NCI-H146 treated with DMSO at 0.1 percent for 48 hours (cell line): ENCODE measurements around the gene CASKIN2.
"Not testable (repeated sequence)": the region's sequence is repeated elsewhere in the genome, so short reads cannot be mapped to it uniquely, and the experiment has no call there.

Experiments
- DNase-seq: peaks from one replicate; lab custom pipeline; 2025; ENCODE audit not compliant: unreplicated experiment; lab: John Stamatoyannopoulos, UW

The CASKIN2 gene

DNA sequence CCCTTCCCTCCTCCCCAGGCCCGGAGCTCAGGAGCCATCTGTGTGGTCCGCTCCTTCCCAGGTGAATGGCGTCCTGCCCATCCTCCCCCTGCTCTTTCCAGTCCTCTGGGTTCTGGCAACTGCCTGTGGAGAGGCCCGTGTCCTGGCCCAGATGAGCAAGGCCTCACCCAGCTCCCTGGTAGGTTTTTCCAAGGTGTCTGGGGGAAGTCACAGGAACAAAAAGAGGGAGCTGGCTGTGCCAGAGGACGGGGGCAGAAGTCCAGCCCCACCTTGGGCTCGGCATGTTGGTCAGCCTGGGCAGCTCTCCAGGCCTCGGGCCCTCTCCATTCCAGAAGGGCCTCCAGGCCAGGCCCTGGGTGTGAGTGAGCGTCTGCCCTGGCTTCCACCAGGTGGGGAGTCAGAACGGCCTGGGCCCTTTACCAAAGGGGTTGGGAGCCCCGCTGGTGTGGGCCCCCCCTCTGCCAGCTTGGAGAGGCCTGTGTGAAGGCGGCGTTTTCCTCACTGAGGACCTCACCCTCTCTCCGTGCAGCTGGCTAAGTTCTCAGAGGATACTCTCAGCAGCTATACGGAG, 25.1 kb downstream of the CASKIN2 start:
- no peak for DNase-seq

- no peak for DNase-seq
These were observed 25.8 kb downstream of the CASKIN2 start for GRCh38 chr17:75489511-75489955.

DNA sequence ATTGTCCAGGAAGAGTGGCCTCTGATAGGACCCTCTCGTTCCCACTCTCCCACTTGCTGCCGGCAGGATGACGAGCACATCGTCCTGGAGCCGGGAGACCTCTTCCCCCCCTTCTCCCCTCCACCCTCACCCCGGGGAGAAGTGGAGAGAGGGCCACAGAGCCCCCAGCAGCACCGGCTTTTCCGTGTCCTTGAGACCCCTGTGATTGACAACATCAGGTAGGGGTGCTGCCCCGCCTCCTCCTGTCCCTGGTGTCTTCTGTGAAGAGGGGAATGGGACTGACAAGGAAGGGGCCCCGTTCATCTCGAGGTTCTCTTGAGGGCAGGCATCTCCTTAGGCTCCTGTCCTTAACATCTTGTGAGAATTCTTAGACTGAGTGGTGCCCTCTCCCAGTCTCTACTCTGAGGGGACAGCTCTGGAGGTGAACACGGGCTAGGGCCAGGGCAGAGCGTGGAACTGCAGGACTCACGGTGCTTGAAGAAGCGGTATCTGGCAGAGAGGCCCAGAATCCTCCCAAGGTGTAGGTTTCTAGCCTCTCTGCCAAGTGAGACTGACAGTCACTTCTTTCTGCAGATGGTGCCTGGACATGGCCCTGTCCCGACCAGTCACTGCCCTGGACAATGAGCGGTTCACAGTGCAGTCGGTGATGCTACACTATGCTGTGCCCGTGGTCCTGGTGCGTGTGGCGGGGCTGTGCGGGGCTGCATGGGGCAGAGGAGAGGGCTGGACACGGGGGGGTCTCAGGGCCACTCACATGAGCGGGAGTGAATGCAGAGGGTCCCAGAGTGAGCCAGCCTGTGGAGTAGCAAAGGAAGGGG, 26.4 kb downstream of the CASKIN2 start:
- no peak for DNase-seq

- DNase-seq: no peak
These were observed 27.8 kb downstream of the CASKIN2 start for GRCh38 chr17:75487351-75488070.

DNA sequence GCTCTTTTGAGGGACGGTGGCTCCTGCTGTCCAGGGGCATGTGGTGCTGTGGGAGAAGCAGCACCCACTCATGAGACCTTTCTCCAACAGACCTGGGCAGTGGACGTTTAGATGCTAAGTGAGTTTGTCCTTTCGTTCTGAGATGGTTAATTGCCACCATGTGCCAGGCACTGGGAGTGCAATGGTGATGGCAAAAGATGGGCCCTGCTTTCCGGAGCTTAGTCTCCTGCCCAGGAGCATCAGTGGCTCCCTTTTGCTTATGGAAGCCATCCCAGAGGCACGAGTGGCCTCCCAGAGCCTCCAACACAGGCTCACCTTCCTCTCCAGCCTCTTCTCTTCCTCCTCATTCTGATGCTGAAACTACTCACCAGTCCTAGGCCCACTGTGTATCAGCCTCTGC, 28.4 kb downstream of the CASKIN2 start:
- DNase-seq: no peak

GRCh38 chr17:75486151-75486550, 29.2 kb downstream of the CASKIN2 start:
- DNase-seq: no peak

DNA sequence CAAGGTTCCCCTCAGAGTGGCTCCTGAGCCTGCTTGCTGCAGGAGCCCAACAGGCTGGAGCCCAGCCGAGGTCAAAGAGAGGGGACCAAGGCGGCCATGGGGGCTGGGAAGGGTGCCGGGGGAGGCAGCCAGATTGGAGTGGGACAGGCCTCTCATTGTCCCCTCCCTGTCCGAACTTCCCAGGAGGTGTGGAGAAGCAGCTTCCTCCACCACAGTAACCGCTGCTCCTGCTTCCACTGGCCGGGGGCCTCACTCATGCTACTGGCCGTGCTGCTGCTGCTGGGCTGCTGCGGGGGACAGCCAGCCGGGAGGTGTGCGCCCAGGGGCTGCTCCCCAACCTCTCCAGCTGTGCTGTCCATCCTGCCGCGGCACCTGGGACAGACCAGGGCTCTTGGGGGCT, 29.6 kb downstream of the CASKIN2 start:
- DNase-seq: no peak

- no peak for DNase-seq
These were observed 33.0 kb downstream of the CASKIN2 start for GRCh38 chr17:75482098-75482942.

DNA sequence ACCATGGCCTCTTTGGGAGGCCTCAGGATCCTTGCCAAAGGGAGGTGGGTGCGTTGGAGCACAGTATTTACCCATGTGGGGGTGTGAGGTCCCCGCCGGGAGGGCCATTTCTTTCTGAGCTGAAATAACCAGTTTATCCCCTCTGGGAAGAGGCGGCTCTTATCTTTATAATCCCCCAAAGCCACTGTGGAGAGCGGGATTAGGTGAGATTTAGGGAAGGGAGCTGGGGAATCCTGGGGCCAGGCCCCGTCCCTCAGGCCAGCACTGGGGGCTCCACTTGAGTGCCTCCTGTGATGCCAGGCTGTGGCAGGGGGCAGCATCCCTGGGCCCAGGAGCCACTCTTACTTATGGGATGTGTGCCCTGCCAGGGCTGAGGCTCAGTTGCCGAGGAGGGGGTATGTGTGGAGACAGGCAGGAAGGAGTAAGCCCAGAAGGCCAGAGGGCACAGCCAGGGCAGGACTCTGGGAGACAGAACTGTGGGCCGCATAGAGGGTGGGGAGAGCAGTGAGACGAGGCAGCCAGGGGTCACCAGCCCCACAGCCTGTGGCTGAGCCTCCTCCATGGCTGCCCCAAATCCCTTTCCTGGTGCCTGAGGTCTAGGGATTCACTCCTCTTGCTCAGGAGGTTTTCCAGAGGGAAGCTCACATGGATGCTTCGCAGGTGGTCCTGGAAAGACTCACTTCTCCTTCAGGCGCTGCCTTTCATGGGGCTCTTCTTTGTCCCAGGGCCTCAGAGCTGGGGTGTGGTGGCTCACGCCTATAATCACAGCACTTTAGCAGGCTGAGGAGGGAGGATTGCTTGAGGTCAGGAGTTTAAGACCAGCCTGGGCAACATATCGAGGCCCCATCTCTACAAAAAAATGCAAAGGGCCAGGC, 33.9 kb downstream of the CASKIN2 start:
- DNase-seq: no peak

DNA sequence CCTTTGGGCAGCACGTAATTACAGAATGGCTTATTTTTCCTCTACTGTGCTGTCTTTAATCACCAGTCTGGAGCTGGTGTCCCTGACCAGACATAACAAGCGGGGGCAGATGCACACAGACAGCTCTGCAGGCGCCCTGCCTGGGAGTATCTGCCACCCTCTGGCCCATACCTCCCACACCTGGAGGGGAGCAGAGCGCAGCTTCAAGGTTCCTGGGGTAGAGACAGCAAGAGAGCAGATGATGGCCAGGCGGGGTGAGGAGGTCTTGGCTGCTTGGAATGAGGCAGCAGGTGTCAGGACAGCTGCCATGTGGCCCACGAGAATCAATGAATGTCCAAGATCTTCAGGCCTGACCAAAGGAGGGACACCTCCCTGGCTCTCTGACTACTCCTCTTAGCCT, 35.1 kb downstream of the CASKIN2 start:
- no peak for DNase-seq

GRCh38 chr17:75478508-75478907, 36.8 kb downstream of the CASKIN2 start:
- no peak for DNase-seq

DNA sequence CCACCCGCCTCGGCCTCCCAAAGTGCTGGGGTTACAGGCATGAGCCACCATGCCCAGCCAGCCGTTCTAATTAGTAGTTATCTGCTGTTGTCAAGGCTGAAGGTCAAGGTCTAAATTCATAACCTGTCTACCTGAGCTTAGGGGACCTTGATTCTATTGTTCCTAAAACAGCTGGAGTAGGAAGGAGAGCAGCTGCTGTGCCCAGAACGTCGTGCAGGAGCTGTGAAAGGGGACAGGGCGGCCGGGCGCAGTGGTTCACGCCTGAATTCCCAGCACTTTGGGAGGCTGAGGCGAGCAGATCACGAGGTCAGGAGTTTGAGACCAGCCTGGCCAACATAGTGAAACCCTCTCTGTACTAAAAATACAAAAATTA, 37.9 kb downstream of the CASKIN2 start:
- DNase-seq: not testable (repeated sequence)

DNA sequence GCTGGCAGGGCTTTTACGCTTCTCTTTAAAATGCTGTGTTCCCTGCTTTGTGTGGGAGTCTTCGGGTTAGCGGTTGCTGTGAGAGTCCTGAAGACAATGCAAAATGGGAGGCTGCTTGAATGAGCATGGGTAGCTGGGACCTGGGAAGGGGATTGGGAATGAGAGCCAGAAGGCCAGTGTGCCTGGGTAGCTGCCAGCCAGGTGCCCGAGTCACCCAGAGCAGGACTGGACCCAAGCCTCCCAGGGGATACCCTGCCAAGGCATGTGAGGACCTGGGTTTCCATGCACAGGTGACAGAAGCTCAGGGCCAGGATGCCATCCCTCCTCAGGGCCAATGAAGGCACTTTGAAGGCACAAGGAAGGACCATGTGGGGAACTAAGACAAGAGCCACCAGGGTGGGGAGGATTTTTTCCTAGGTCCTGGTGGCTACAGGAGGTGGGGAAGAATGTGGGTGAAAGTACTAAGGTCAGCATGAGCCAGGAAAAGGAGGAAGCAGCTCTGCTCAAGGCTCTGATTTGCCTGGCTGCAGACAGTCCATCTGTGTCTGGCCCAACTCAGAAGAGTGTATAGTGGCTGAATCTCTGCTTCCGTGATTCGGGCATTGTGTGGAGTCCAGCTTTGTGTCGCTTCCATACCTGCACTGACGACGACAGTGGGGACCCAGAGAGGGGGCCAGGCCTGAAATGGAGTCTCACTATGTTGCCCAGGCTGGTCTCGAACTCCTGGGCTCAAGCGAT, 38.4 kb downstream of the CASKIN2 start:
- no peak for DNase-seq

- DNase-seq: no peak
These were observed 39.1 kb downstream of the CASKIN2 start for GRCh38 chr17:75476271-75476671.

GRCh38 chr17:75475851-75476250, 39.5 kb downstream of the CASKIN2 start:
- DNase-seq: no peak

- DNase-seq: no peak
These were observed 40.0 kb downstream of the CASKIN2 start for GRCh38 chr17:75475144-75475835.

DNA sequence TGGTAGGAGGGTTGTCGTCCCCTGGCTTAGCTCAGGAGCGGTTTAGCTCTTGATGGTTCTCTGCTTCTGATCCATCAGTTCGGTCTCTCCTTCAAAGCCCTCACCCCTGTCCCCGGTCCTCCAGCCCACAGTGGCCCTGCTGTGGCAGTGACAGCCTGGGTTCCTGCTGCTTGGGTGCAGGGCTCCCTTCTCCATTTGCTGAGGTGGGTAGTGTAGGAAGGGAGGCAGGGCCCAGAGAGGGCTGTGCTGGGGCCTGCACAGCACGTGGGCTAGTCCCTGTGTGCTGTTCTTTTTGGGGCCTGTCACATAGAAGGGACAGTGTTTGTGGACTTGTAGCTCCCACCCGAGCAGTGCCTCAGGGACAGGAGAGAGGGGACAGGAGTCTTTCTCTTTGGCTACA, 40.6 kb downstream of the CASKIN2 start:
- DNase-seq: no peak

DNA sequence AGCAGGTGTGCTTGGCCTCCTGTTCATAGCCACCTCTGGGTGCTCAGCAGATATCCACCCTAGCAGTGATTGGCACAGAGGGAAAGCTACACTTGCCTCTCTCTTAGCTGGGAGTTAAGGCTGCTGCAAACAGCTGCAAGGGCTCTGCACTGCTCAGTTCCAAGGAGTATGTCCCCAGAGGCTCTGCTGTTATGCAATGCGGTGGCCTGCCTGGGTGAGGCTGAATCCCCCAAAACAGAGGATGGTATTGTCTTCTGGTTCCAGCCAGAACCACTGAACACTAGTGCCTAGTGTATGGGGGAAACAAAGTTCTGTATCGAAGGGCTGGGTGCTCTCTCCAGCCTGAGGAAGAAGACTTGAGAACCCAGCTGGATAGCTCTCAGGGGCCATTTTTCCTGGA, 42.1 kb downstream of the CASKIN2 start:
- no peak for DNase-seq

DNA sequence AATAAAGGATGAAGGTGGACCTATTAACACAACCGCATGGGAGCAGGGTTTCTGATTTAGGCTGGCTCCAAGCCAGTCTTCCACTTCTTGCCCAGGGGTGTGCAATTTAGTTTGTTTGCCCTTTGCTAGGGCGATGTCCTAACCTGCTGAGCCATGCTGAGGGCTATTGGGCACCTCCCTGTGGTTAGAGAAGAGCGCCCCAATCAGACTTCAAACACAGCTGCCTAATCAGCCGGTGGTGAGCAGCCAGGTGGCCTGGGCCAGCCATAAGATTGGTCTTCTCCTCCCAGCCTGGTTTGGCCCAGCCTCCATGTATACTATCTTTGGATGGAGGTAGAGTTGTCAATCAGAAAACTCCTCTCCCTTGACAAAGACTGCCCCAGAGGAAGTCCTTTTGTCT, 43.2 kb downstream of the CASKIN2 start:
- peak; percentile 97 for DNase-seq
